GM19324 (cell line): Measurements from ENCODE around the gene CEACAM16.
"Not testable (repeated sequence)": the region's sequence is repeated elsewhere in the genome, so short reads cannot be mapped to it uniquely, and the experiment has no call there.

ENCODE experiments used
- ATAC-seq: cut with Tn5 transposase; IDR thresholded peaks from one replicate; pipeline ENCODE4 v1.9.1; 2021; ENCODE audit warnings: mild to moderate bottlenecking, moderate library complexity; ENCODE audit not compliant: unreplicated experiment, low FRiP score

Gene CEACAM16

DNA sequence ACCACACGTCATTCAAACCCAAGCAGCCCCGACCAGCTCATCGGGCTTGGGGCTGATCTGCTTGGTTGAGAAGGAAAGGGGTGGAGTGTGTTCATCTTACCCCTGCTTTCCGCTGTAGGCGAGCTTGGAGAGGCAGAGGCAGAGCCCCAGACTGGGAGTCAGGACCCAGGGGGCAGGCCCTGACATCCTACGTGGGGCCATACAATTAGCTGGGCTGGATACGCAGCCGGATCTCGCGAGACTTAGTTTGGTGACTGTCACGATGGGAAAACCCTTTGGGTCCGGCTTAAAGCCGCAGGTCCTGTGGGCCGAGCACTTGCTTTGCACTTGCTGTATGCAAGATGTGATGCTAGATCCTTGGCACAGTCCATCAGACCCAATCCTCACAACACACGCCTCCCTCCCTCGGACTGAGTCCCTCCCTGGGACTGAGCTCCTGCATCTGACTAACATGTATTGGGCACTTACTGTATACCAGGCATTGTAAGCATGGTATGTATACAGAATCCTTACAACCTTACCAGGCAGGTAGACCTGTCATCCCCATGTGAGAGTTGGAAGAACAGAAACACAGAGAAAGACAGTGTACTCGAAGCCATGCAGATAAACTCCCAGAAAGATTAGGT, 3.7 kb downstream of the CEACAM16 start:
- ATAC-seq, result no peak

GRCh38 chr19:44703336-44704078, 4.6 kb downstream of the CEACAM16 start:
- no peak for ATAC-seq

DNA sequence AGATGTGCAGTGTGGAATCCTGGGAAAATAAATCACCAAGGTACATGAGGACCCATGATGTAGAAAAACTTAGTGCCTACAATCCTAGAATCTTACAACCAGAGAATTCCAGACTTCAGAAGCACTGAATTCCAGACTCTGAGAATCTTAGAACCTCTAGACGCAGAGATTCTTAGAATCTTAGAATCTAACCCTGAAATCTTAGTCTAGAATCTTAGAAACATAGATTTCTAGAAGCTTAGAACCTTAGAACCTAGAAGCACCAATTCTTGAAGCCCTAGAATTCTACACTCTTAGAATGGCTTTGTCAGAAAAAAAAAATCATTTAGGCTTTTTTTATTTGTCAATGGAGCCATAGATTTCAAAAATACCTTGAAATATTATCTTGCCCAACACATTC, 6.0 kb downstream of the CEACAM16 start:
- ATAC-seq, result no peak

DNA sequence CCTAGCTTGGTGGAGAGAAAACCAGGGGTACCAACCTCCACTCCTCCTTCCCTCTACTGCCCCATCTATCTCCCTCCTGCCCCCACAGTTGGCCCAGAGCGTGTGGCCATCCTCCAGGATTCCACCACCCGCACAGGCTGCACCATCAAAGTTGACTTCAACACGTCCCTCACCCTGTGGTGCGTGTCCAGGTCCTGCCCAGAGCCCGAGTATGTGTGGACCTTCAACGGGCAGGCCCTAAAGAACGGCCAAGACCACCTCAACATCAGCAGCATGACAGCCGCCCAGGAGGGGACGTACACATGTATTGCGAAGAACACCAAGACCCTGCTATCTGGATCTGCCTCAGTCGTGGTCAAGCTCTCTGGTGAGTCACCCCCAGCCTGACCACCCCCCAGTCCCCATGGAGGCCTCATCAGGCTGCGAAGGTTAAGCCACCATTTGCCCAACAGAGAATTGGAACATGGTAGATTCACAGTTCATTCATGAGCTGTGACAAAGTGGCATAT, 6.6 kb downstream of the CEACAM16 start:
- no peak for ATAC-seq

DNA sequence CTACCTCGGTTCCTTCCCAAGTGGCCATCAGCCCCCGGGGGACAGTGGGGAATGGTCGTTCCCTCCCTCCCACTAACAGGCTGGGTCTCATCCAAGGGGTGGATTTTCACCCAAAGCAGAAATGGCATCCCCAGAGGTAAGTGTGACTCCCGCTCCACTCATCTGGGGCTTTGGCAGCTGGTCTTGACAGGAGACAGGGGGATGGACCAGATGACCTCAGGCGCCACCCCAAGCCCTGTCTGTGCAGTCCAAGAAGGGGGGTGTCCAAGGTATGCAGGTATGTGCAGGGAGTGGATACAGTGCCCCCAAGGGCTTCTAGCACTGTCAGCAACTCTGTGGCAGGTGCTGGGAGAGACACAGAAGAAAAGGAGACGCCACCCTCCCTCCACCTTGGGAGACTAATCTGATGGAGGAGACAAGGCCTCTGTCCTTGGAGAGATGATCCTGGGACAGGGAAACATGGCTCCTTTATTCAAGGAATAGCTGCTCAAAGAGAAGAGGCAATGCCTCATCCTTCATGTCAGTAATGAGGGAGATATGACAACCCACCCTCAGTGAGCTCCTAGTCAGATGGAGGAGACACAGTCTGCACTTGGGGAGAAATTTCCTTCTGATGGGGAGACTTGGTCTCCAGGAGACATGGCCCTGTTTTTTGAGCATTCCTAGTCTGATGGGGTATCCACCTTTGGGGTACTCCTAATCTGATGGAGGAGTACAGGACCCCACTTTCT, 7.7 kb downstream of the CEACAM16 start:
- no peak for ATAC-seq

- ATAC-seq, result no peak
These were observed 8.8 kb downstream of the CEACAM16 start for GRCh38 chr19:44707794-44708193.

- ATAC-seq, result no peak
These were observed 10.0 kb downstream of the CEACAM16 start for GRCh38 chr19:44708940-44709339.

DNA sequence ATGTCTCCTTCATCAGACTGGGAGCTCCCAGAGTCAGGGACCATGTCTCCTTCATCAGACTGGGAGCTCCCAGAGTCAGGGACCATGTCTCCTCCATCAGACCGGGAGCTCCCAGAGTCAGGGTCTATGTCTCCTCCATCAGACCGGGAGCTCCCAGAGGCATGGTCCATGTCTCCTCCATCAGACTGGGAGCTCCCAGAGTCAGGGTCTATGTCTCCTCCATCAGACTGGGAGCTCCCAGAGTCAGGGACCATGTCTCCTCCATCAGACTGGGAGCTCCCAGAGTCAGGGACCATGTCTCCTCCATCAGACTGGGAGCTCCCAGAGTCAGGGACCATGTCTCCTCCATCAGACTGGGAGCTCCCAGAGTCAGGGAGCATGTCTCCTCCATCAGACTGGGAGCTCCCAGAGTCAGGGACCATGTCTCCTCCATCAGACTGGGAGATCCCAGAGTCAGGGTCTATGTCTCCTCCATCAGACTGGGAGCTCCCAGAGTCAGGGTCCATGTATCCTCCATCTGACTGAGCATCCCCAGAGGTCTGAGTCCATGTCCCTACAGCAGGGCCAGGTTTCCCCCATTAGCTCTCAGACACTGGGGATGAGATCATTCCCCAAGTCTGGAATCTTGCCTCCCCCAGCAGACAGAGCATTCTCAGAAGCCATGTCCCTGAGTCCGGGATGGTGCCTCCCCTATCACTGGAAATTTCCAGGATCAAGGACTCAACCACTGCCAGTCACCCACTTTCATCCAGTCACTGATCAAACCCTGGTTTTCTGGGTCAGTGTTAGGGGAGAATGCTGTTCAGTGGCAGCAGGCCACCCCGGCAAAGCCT, 10.7 kb downstream of the CEACAM16 start:
- ATAC-seq, result not testable (repeated sequence)

DNA sequence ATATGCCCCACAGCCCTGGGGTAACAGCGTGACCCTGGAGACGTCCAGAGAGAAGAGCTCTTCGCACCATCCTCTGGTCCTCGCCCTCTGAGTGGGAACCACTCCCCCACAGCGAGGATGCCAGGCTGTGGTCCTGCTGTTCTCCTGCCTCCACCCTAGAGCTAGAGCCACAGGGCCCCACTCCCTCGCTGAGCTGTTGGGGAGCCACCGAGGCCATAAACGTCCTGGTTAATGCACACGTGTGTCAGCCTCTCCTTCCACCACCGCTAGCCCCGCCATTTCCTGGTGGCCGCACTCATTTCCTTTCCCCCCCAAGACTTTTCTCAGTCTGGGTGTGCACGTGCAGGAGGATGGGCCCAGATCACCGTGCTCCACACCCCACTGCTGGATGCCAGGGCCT, 11.5 kb downstream of the CEACAM16 start:
- ATAC-seq, result no peak

GRCh38 chr19:44712864-44713515, 14.0 kb downstream of the CEACAM16 start:
- ATAC-seq, result no peak

- ATAC-seq, result no peak
These were observed 15.7 kb downstream of the CEACAM16 start for GRCh38 chr19:44714597-44715169.

- ATAC-seq, result no peak
These were observed 18.7 kb downstream of the CEACAM16 start for GRCh38 chr19:44717603-44718002.

DNA sequence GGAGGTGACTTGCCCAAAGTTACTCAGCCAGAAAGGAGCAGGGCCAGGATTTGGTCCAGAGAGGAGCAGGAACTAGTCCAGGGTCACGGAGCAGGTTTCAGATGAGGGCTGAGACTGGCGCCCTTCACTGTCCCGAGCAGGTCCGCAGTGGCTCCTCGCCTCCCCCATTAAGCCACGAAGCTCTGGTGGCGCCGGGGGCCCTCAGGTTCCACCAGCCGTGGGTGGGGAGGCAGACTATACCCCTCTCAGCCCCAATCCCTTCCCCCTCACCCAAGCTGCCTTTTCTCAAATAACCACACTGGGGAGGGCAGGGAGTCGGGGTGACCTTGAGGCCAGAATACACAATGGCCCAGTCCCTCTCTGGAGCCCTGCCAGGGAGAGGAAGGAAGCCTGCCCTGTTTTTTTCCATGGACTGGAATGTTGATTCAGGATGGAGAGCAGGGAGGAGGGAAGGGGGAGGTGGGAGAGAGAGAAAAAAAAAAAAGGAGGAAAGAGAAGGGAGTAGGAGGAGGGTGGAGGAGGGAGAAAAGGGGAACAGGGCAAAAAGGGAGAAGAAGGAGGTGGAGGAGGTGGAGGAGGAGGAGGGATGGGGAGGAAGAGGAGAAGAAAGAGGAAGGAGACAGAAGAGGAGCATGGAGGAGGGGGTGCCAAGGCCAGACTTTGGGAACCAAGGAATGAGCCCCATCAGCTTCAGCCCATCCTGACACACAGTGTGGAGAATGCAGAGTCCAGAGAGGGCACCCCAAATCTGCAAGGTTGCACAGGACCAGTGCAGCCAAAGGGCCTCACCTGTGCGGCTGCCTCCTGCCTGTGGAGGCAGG, 19.7 kb downstream of the CEACAM16 start:
- no peak for ATAC-seq

- no peak for ATAC-seq
These were observed 20.3 kb downstream of the CEACAM16 start for GRCh38 chr19:44719262-44719701.

- ATAC-seq, result not testable (repeated sequence)
These were observed 21.4 kb downstream of the CEACAM16 start for GRCh38 chr19:44720396-44720795.

DNA sequence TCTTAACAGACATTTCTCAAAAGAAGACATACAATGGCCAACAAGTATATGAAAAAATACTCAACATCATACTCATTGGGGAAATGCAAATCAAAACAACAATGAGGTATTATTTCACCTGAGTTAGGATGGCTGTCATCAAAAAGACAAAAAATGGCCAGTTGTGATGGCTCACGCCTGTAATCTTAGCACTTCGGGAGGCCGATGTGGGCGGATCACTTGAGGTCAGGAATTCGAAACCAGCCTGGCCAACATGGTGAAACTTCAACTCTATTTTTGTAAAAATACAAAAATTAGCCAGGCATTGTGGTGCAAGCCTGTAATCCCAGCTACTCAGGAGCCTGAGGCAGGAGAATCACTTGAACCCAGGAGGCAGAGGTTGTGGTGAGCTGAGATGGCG, 22.0 kb downstream of the CEACAM16 start:
- ATAC-seq, result no peak

DNA sequence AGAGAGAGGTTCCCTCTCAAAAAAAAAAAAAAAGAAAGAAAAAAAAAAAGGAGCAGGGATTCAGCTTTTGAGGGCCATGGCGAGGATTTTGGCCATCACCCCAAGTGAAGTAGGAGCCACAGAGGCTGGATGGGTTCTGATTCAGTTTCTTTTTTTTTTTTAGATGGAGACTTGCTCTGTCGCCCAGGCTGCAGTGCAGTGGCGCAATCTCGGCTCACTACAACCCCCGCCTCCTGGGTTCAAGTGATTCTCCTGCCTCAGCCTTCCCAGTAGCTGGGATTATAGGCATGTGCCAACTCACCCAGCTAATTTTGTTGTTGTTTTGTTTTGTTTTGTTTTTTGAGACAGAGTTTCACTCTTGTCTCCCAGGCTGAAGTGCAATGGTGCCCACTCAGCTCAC, 22.4 kb downstream of the CEACAM16 start:
- not testable (repeated sequence) for ATAC-seq
